Placental pericyte (primary cell): ENCODE data around the gene SIAH1. TPM values are rescaled to one million over a fixed set of nuclear protein-coding genes. Genes with fewer than 3 reads are reported as not detected.

Experiments
- small RNA-seq: library from RNA; depleted of rRNA; stranded (forward); fragments of <200 nt; gene quantifications from one replicate; pipeline ENCODE3, GENCODE V24; 2012; ENCODE audit warnings: low replicate concordance
- total RNA-seq: library from RNA; depleted of rRNA; stranded (reverse); fragments of >200 nt; gene quantifications from 2 replicates; pipeline ENCODE4 v1.2.3, GENCODE V29; 2012

The SIAH1 gene
- 24.9 and 31.3 TPM in 2 replicates for total RNA-seq

GRCh38 chr16:48385253-48386150 is at the start of gene SIAH1:
Gene SIAH1, minus strand, starts transcription at chr16:48385413. Its CDS starts 22,985 bp downstream, at chr16:48362428.

Small RNA genes within 50 kb of the gene (small RNA-seq; reads per million reads assigned to genes)
- gene RF00017, result not detected

Other genes with a start within 250 kb of the SIAH1 start
- gene ABCC12, start 229.4 kb downstream of the SIAH1 start, total RNA-seq, result 0.14 TPM in 1 of 2 replicates, not detected in the other
- 37.9 and 69.4 TPM in 2 replicates for gene LONP2, start 141.1 kb downstream of the SIAH1 start, total RNA-seq
- gene ABCC11, start 137.9 kb downstream of the SIAH1 start, total RNA-seq, result under 0.01 TPM in 2 replicates
- 21.9 and 22.2 TPM in 2 replicates for gene N4BP1, start 224.8 kb upstream of the SIAH1 start, total RNA-seq